CD4-positive, alpha-beta T cell treated with Interleukin-1 beta for 1 hour (primary cell): Measurements from ENCODE around the gene PARK7.
"Not testable (repeated sequence)": the region's sequence is repeated elsewhere in the genome, so short reads cannot be mapped to it uniquely, and the experiment has no call there.

Source experiments
- DNase-seq, 2 donors: peaks; one replicate each; pipeline ENCODE4 v3.0.0-alpha.2; 2020 to 2022

The PARK7 gene

GRCh38 chr1:7961216-7962013 lies at the start of gene PARK7:
Gene PARK7 (plus strand): TSS chr1:7961711. CDS start chr1:7962786, 1,075 bp downstream.
- peak; percentile 100 for DNase-seq

- DNase-seq, result no peak
Observed at GRCh38 chr1:7912145-7912544, 49.4 kb upstream of the PARK7 start.

- no peak for DNase-seq
Observed at GRCh38 chr1:7912743-7913557, 48.6 kb upstream of the PARK7 start.

GRCh38 chr1:7915826-7916500 lies 45.5 kb upstream of the PARK7 start:
- DNase-seq, result peak; percentile 15 to 43

- no peak for DNase-seq
Observed at GRCh38 chr1:7916501-7916830, 45.0 kb upstream of the PARK7 start.

GRCh38 chr1:7917971-7918370 lies 43.5 kb upstream of the PARK7 start:
- not testable (repeated sequence) for DNase-seq

GRCh38 chr1:7919880-7920279 lies 41.6 kb upstream of the PARK7 start:
- DNase-seq, result no peak

GRCh38 chr1:7921796-7922195 lies 39.7 kb upstream of the PARK7 start:
- no peak for DNase-seq

- no peak for DNase-seq
Observed at GRCh38 chr1:7922301-7922700, 39.2 kb upstream of the PARK7 start.

GRCh38 chr1:7927061-7927460 lies 34.5 kb upstream of the PARK7 start:
- not testable (repeated sequence) for DNase-seq

GRCh38 chr1:7928247-7928646 lies 33.3 kb upstream of the PARK7 start:
- no peak for DNase-seq

GRCh38 chr1:7929637-7930036 lies 31.9 kb upstream of the PARK7 start:
- DNase-seq, result peak in 1 of 2 donors; percentile 34

GRCh38 chr1:7930645-7931445 lies 30.7 kb upstream of the PARK7 start:
- DNase-seq, result peak in 1 of 2 donors; percentile 50

- DNase-seq, result no peak
Observed at GRCh38 chr1:7931446-7931812, 30.1 kb upstream of the PARK7 start.

- no peak for DNase-seq
Observed at GRCh38 chr1:7932524-7933138, 28.9 kb upstream of the PARK7 start.

GRCh38 chr1:7938070-7938469 lies 23.4 kb upstream of the PARK7 start:
- no peak for DNase-seq

- no peak for DNase-seq
Observed at GRCh38 chr1:7940034-7940433, 21.5 kb upstream of the PARK7 start.

- DNase-seq, result peak; percentile 68 to 73
Observed at GRCh38 chr1:7940745-7941436, 20.6 kb upstream of the PARK7 start, which contains the start of gene TNFRSF9. Gene TNFRSF9 (minus strand): TSS chr1:7940839. CDS start chr1:7939994, 845 bp downstream.

- DNase-seq, result no peak
Observed at GRCh38 chr1:7941437-7941793, 20.1 kb upstream of the PARK7 start.

GRCh38 chr1:7942214-7942921 lies 19.1 kb upstream of the PARK7 start:
- peak; percentile 48 to 54 for DNase-seq

- no peak for DNase-seq
Observed at GRCh38 chr1:7943251-7943650, 18.3 kb upstream of the PARK7 start.
